Parietal lobe (tissue), 1 donor: ENCODE results near the gene MRPL50. TPM values are rescaled to one million over a fixed set of nuclear protein-coding genes. Genes with fewer than 3 reads are reported as not detected.

Source experiments
- total RNA-seq: library from RNA; depleted of rRNA; stranded (reverse); fragments of >200 nt; gene quantifications from one replicate; pipeline ENCODE4 v1.2.3, GENCODE V29; 2014

The MRPL50 gene
- 36.3 TPM for total RNA-seq

DNA sequence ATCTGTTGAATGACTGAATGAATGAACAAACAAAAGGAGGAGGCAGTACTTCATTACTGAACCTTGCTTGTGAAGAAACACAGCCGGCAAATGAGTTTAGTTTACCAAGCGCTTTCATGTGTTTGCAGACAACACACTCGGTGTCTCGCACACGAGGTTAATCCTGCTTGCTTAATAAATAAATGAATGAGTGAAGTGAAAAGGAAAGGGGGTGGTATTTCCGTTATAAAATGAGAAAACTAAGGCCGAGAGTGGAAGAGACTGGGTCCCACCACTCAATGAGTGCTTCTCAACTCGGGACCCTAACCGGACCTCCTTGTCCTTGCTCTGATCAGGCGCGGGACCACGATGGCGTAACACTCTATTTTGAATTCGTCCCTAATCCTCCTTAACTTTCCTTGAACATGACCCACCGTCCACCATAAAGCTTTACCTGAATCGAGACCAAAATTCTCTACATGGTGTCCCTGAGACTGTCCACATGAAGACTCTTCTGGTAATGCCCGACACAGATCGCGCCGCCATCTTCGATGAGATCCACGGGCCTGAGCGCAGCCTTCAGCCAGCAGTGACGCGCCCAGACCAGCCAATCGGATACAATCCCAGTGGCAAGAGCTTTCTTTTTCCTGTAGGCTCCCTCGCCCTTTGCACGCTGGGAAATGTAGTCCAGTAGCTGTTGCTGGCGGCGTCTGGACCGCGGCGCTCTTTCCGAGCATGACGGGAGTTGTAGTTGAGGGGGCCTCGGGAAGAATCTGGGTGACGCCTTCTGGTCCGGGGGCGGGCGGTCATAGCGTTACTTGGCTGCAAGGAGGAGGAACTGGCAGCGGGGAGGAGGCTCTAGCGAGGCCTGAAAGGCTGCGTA lies at the start of gene MRPL50, which contains the start of gene ZNF189:
MRPL50 (minus strand) TSS at position 551 of the 862 bp plus-strand sequence; CDS start at position 525, 26 bp downstream.
ZNF189 (plus strand) TSS at position 784 of the 862 bp plus-strand sequence. CDS start 306 bp downstream, outside the sequence.

GRCh38 chr9:101435601-101436079 lies 37.2 kb upstream of the MRPL50 start, which contains the start of gene ALDOB:
TSS of gene ALDOB (minus strand) at chr9:101435774. CDS start at chr9:101430887, 4,887 bp downstream.

GRCh38 chr9:101384873-101385536 lies 13.4 kb downstream of the MRPL50 start, which contains the start of gene BAAT:
TSS of gene BAAT (minus strand) at chr9:101385006. CDS start at chr9:101371404, 13,602 bp downstream.

Other genes starting within 250 kb of the MRPL50 start
- gene BAAT, start 13.6 kb downstream of the MRPL50 start, total RNA-seq = 0.31 TPM
- 53.8 TPM for gene ZNF189, start 233 bp upstream of the MRPL50 start, total RNA-seq
- not detected for gene ALDOB, start 37.2 kb upstream of the MRPL50 start, total RNA-seq
- 36.6 TPM for gene RNF20, start 135.2 kb upstream of the MRPL50 start, total RNA-seq
- gene PPP3R2, start 196.4 kb upstream of the MRPL50 start, total RNA-seq = 0.63 TPM